OCI-LY3 (cell line): ENCODE results near the gene RPN2.

Experiments used
- H2AFZ ChIP-seq: fragments of 200-600, 300-600 bp; shearing (Covaris generic); 2 replicates; pipeline ENCODE4 v1.6.0; 2014; ENCODE audit warnings: antibody characterized with exemption, low read depth, low read length
- H3K27ac ChIP-seq: fragments of 200-600, 300-600 bp; sonication (generic); 2 replicates; pipeline ENCODE4 v1.5.1; 2014; ENCODE audit warnings: mild to moderate bottlenecking, low read length, moderate library complexity, mixed read lengths
- H3K27me3 ChIP-seq: fragments of 200-600, 300-600 bp; sonication (generic); 2 replicates; pipeline ENCODE4 v1.6.1; 2014; ENCODE audit warnings: low read depth, low read length, mixed read lengths
- H3K36me3 ChIP-seq: fragments of 200-600, 300-600 bp; sonication (generic); replicated peaks from 2 replicates; pipeline ENCODE3; 2014; ENCODE audit warnings: low read depth, low read length, mixed read lengths
- H3K4me1 ChIP-seq: fragments of 300-600, 200-600 bp; sonication (generic); 2 replicates; pipeline ENCODE4 v1.6.1; 2014; ENCODE audit warnings: low read length, mixed read lengths
- H3K4me2 ChIP-seq: fragments of 200-600, 300-600 bp; sonication (generic); 2 replicates; pipeline ENCODE4 v1.6.1; 2014; ENCODE audit warnings: low read length, mixed read lengths
- H3K4me3 ChIP-seq: fragments of 300-600, 200-600 bp; sonication (generic); 2 replicates; pipeline ENCODE4 v1.5.1; 2014; ENCODE audit warnings: antibody characterized with exemption, mild to moderate bottlenecking, low read length, moderate library complexity
- H3K79me2 ChIP-seq: fragments of 300-600, 200-600 bp; shearing (Covaris generic); 2 replicates; pipeline ENCODE4 v1.6.1; 2014; ENCODE audit warnings: mild to moderate bottlenecking, low read length, mixed read lengths
- H3K9ac ChIP-seq: fragments of 300-600, 200-600 bp; shearing (Covaris generic); 2 replicates; pipeline ENCODE4 v1.6.0; 2014; ENCODE audit warnings: mild to moderate bottlenecking, low read length, moderate library complexity
- H3K9me3 ChIP-seq: fragments of 200-600, 300-600 bp; shearing (Covaris generic); 2 replicates; pipeline ENCODE4 v1.6.1; 2014; ENCODE audit warnings: low read length, mixed read lengths; ENCODE audit not compliant: insufficient read depth
- H4K20me1 ChIP-seq: fragments of 200-600, 300-600 bp; sonication (generic); 2 replicates; pipeline ENCODE4 v1.6.1; 2016; ENCODE audit warnings: low read length, mixed read lengths; ENCODE audit not compliant: insufficient read depth
- EZH2phosphoT487 ChIP-seq: fragments of 200-600 bp; shearing (Covaris generic); IDR thresholded peaks from 2 replicates; pipeline ENCODE4 v1.6.1; 2018; ENCODE audit warnings: antibody characterized with exemption, mixed run types, low read depth
- TF ChIP-seq, protein P1 (sequence below): fragments of 200-600, 300-600 bp; sonication (generic); IDR thresholded peaks from 2 replicates; pipeline ENCODE4 v1.5.1; 2014; ENCODE audit warnings: antibody characterized with exemption, low read length, low read depth

Gene RPN2

DNA sequence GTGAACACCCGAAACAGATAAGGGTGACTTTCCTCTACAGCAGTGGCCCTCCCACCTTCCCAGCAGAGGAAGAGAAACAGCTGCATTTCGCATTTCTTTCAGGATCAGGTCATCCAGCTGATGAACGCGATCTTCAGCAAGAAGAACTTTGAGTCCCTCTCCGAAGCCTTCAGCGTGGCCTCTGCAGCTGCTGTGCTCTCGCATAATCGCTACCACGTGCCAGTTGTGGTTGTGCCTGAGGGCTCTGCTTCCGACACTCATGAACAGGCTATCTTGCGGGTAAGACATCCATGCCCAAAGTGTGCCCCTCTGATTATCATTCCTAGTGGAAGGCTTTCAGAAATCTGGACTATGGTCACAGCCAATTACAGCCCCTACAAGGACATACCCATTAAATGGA is 28.0 kb downstream of the RPN2 start:
- Histone ChIP-seq H3K9ac (no peak overlapping the region), H3K9me3 (no peaks in the 10 kb centered on the region), H3K4me3 (no peak overlapping the region), H2AFZ (no peak overlapping the region), H3K36me3 (peaks cover 67% of the 10 kb centered on the region), H3K4me1 (no peaks in the 10 kb centered on the region), H4K20me1 (0 out of 2 replicates have a peak, but pooled peaks cover 3% of the 10 kb centered on the region), H3K27ac (no peak overlapping the region), H3K79me2 (peaks cover under 1% of the 10 kb centered on the region; the same call in 1 of the 2 replicates), H3K27me3 (no peaks in the 10 kb centered on the region), H3K4me2 (no peak overlapping the region)
- TF ChIP-seq, protein P1, sequence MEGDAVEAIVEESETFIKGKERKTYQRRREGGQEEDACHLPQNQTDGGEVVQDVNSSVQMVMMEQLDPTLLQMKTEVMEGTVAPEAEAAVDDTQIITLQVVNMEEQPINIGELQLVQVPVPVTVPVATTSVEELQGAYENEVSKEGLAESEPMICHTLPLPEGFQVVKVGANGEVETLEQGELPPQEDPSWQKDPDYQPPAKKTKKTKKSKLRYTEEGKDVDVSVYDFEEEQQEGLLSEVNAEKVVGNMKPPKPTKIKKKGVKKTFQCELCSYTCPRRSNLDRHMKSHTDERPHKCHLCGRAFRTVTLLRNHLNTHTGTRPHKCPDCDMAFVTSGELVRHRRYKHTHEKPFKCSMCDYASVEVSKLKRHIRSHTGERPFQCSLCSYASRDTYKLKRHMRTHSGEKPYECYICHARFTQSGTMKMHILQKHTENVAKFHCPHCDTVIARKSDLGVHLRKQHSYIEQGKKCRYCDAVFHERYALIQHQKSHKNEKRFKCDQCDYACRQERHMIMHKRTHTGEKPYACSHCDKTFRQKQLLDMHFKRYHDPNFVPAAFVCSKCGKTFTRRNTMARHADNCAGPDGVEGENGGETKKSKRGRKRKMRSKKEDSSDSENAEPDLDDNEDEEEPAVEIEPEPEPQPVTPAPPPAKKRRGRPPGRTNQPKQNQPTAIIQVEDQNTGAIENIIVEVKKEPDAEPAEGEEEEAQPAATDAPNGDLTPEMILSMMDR, result no peak
- TF ChIP-seq EZH2phosphoT487, result no peak

DNA sequence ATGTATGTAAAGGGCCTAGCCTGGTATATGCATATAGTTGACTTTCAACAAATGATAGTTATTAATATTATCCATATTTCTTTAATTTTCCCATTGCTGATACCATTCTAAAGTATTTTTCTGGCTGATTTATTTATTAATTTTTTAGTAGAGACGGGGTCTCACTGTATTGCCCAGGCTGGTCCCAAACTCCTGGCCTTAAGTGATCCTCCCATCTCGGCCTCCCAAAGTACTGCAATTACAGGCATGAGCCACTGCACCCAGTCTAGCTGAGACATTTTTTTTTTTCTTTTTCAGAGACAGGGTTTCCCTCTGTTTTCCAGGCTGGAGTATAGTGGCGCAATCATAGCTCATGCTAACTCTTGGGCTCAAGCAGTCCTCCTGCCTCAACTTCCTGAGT is 30.1 kb downstream of the RPN2 start:
- Histone ChIP-seq H3K27ac (no peak overlapping the region), H3K4me1 (no peaks in the 10 kb centered on the region), H3K36me3 (peaks cover 68% of the 10 kb centered on the region), H3K79me2 (no peaks in the 10 kb centered on the region; the same call in 1 of the 2 replicates), H3K4me3 (no peak overlapping the region), H3K9ac (no peak overlapping the region), H3K27me3 (no peaks in the 10 kb centered on the region), H4K20me1 (0 out of 2 replicates have a peak, but pooled peaks cover 3% of the 10 kb centered on the region), H3K9me3 (no peaks in the 10 kb centered on the region), H3K4me2 (no peak overlapping the region), H2AFZ (no peak overlapping the region)
- no peak for TF ChIP-seq EZH2phosphoT487
- TF ChIP-seq, protein P1, result no peak

DNA sequence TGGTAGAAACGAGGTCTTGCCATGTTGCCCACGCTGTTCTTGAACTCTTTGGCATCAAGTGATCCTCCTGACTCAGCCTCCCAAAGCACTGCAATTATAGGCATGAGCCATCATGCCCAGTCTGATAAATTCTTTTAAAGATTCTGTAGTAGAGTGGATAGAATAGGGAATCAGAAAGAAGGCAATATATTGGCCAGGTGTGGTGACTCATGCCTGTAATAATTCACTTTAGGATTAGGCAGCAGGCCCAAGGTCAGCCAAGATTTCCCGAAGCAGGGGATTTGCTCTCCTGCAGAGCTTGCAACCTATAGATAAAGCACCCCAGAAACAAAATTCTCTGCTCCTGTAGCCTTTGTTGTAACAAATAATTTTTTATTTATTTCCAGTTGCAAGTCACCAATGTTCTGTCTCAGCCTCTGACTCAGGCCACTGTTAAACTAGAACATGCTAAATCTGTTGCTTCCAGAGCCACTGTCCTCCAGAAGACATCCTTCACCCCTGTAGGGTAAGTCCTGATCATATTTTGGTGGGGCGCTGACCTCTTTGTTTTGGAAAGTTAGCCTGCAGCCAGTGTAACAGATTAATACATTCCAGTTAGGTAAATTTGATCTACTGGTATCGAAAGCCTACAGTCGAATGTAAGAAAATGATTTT is 30.7 kb downstream of the RPN2 start:
- TF ChIP-seq EZH2phosphoT487, result no peak
- TF ChIP-seq, protein P1, result no peak
- H3K9me3 ChIP-seq, result no peaks in the 10 kb centered on the region
- H3K4me1 ChIP-seq, result no peaks in the 10 kb centered on the region
- H3K4me2 ChIP-seq, result no peak overlapping the region
- H2AFZ ChIP-seq, result no peak overlapping the region
- H3K27me3 ChIP-seq, result no peaks in the 10 kb centered on the region
- H4K20me1 ChIP-seq, result 0 out of 2 replicates have a peak, but pooled peaks cover 3% of the 10 kb centered on the region
- no peak overlapping the region for H3K27ac ChIP-seq
- H3K79me2 ChIP-seq, result no peaks in the 10 kb centered on the region; the same call in 1 of the 2 replicates
- no peak overlapping the region for H3K4me3 ChIP-seq
- H3K9ac ChIP-seq, result no peak overlapping the region
- H3K36me3 ChIP-seq, result peaks cover 67% of the 10 kb centered on the region

DNA sequence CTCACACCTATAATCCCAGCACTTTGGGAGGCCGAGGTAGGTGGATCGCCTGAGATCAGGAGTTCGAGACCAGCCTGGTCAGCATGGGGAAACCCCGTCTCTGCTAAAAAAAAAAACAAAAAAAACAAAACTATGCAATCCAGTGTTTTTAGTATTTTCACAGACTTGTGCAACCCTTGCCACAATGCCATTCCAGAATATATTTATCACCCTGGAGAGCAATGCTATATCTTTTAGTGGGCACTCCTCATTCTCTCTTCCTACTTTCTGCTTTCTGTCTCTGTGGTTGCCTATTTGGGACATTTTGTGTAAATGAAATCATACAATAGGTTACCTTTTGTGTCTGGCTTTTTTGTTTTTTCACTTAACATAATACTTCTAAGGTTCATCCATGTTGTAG is 39.3 kb downstream of the RPN2 start:
- no peaks in the 10 kb centered on the region for H4K20me1 ChIP-seq
- peaks cover 16% of the 10 kb centered on the region for H3K4me1 ChIP-seq
- no peaks in the 10 kb centered on the region for H3K27me3 ChIP-seq
- no peak overlapping the region for H3K4me3 ChIP-seq
- H2AFZ ChIP-seq, result no peak overlapping the region
- no peak for TF ChIP-seq EZH2phosphoT487
- TF ChIP-seq, protein P1, result no peak
- peaks cover 72% of the 10 kb centered on the region for H3K36me3 ChIP-seq
- no peaks in the 10 kb centered on the region for H3K9me3 ChIP-seq
- H3K9ac ChIP-seq, result no peak overlapping the region
- H3K79me2 ChIP-seq, result peaks cover 18% of the 10 kb centered on the region; the same call in 1 of the 2 replicates
- H3K4me2 ChIP-seq, result no peak overlapping the region
- H3K27ac ChIP-seq, result no peak overlapping the region
